Activated gamma-delta T cell treated with anti-CD3 and anti-CD28 coated beads, Interleukin-2, amount 50 U/mL, for 16 hours (primary cell): ENCODE data around the gene OS9.

Experiments used
- DNase-seq: peaks from one replicate; pipeline ENCODE4 v3.0.0-alpha.2; 2020; ENCODE audit warnings: low read depth

The OS9 gene

GRCh38 chr12:57723630-57723962, 29.7 kb downstream of the OS9 start:
- no peak for DNase-seq

- DNase-seq, result no peak
Measured at GRCh38 chr12:57724003-57724935, 30.3 kb downstream of the OS9 start.

GRCh38 chr12:57724936-57725740, 31.2 kb downstream of the OS9 start:
- DNase-seq, result no peak

DNA sequence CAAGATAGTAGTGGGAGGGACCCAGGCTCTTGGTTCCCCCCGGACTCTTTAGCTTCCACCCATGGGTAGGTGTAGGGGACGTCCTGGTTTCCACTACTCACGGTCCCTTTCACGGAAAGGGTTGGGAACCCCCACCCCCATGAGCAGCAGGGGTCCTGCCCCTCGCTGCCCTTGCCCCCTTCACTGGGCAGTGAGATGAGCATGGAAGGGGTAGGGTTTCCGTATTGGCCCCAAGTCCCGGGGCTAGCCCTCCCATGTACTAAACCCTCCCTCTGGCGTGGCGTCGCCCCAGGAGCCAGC, 31.9 kb downstream of the OS9 start:
- DNase-seq, result no peak

- no peak for DNase-seq
Measured at GRCh38 chr12:57726151-57726883, 32.4 kb downstream of the OS9 start.

GRCh38 chr12:57726884-57727757, 33.2 kb downstream of the OS9 start:
- DNase-seq, result no peak

GRCh38 chr12:57727758-57728395, 33.9 kb downstream of the OS9 start:
- no peak for DNase-seq

GRCh38 chr12:57729321-57729844, 35.5 kb downstream of the OS9 start:
- DNase-seq, result no peak

- no peak for DNase-seq
Measured at GRCh38 chr12:57730336-57731067, 36.6 kb downstream of the OS9 start.

DNA sequence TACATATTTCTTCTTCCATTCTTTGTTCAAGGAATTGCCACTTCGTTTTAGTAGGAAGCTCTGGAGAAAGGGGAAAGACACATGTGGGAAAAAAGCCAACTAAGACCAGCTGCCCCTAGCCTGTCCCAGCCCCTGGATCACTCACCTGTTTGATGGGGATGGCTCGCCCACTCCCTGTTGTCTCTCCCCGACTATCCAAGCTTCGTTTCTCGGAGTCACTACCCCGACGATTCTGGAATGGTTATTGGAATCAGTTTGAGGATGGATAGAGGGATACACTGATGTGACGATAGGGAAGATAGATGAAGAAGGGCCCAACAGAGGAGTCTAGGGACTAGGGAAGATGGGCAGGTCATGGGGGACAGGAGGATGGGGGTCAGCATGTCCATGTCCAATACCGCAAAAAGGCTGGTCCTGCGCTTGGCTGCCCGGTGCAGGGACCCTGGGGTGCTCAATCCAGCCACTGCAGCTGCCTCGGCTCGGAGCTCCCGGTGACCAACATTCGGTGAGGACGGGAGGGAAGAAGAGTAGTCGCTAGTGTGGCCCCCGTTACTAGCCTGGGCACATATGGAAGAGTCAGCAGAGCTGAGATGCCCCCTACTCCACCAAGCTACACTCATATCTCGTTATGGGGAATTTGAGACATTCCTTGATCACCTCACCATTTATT, 37.6 kb downstream of the OS9 start:
- DNase-seq, result no peak

DNA sequence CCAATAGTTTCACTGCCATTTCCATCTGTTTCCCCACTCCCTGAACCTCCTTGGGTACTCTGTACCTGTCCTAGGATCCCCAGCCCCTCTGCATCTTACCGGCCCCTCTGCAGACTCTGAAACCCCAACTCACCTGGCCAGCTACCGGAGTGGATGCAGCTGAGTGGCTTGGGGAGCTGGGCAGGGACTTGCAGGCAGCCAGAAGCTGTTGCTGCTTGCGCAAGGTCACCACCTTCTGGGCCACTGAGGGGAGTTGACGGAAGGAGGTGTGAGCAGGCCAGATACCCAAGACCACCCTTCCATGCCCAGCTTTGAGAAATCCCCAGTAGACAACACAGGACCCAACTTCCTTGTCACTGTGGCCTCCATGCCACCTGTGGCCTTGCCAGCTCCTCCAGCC, 38.3 kb downstream of the OS9 start:
- DNase-seq, result no peak

- DNase-seq, result no peak
Measured at GRCh38 chr12:57732726-57733593, 39.0 kb downstream of the OS9 start.

DNA sequence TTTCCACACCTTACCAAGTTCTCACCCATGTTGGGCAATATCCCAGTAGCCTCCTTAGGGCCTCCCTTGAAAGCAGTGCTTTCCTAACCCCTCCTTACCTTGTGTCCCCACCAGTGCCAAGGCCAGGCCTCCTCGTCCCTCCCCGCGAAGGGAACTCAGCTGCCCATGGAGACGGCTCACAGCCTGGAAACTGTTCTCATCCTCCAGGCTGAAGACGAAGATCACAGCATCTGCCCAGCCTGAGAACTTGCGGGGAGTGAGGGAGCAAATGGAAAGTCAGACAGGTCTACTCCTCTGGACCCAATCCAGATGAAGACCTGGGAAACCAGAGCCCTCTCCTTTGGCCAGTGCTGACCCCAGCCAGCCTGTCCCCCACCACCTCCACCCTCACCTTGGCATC, 40.0 kb downstream of the OS9 start:
- DNase-seq, result no peak

DNA sequence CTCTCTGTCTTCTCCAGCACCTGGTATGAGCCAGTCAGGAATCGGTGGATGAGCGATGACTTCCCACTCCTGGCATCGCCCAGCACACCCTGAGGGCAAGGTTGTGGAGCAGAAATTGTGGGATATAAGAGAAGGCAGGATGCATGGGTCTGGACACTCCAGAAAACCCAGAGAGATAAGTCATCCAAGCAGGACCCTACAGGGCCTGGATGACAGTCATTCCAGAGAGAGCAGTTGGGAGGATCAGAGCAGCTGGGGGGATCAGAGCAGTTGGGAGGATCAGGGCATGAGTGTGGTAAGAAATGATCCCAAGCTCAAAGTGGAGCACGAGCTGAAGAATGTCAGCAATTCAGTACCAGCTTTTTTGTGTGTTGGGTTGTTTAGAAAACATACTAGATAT, 40.7 kb downstream of the OS9 start:
- no peak for DNase-seq

DNA sequence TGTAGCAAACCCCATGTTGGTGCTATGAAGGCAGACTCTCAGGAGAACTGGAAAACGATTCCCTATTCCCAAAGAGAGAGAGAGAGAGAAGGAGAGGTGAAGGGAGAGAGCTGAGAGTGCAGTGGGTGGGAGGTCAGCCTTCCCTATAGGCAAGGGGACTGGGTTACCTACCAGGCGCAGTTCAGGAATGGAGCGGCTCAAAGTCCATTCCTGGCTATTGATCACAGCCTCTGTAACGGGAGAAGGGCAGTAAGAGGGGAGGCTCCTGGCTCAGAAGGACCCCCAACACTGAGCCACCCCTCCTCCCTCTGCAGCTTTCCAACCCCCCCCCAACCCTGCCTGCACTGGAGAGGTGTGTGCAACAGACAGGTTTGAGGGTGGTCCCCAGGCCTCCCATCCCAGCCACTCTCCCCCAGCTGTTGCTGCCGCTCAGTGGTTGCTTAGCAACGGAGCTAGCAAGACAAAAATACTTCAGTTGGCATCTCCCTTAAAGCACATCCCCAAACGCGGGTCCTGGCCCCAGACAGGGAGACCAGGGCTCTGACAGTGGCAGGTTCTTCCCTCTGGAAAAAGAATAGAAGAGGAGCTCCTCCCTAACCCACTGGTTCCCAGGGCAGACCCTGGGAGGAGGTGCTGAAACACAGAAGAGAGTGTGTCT, 41.4 kb downstream of the OS9 start:
- DNase-seq, result no peak

- no peak for DNase-seq
Measured at GRCh38 chr12:57735952-57736740, 42.2 kb downstream of the OS9 start.

DNA sequence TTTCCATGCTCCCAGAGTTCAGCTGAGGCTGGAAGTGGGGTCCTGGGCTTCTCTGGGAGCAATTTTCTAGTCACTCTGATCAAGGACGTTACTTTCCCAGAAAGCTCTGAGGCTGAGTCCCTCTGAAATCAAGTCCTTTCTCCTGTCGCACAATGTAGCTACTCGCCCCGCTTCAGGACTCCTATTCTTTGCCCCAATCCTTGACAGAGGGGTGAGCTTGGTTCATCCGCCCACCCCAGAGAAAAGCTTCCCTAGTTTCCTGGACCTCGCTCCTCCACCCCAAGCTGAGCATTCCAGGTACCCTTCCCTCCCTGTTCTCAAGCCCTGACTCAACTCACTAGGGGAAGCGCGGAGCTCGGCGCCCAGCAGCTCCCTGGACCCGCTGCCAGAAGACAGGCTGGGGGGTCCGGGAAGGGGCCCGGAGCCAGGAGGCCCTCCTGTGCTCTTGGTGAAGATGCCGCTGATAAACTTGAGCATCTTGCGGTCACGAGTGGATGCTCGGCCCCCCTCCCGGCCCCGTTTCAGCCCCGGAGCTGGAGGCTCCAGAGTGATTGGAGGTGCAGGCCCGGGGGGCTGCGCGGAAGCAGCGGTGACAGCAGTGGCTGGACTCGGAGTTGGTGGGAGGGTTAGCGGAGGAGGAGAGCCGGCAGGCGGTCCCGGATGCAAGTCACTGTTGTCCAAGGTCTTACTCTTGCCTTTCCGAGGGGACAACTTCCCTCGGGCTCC, 43.0 kb downstream of the OS9 start:
- DNase-seq, result no peak
